Vagina (tissue), 2 donors: Measurements from ENCODE around the gene FBXL17.

Source experiments
- POLR2A ChIP-seq, 2 donors: fragments of 450-650 bp; IDR thresholded peaks; one replicate each; pipeline ENCODE4 v1.6.1; 2017; ENCODE audit warnings: antibody characterized with exemption in 2 of 2, mild to moderate bottlenecking in 2 of 2, moderate library complexity in 2 of 2
- TF ChIP-seq, protein P1 (sequence below), 3 experiments: fragments of 450-650 bp in 2 of 3; fragments of 200-600 bp in 1 of 3; sonication (generic) in 1 of 3; IDR thresholded peaks; one replicate each; pipeline ENCODE4 v1.5.1; 2017 to 2019; ENCODE audit warnings: antibody characterized with exemption in 3 of 3, mild to moderate bottlenecking in 2 of 3, moderate library complexity in 2 of 3

DNA sequence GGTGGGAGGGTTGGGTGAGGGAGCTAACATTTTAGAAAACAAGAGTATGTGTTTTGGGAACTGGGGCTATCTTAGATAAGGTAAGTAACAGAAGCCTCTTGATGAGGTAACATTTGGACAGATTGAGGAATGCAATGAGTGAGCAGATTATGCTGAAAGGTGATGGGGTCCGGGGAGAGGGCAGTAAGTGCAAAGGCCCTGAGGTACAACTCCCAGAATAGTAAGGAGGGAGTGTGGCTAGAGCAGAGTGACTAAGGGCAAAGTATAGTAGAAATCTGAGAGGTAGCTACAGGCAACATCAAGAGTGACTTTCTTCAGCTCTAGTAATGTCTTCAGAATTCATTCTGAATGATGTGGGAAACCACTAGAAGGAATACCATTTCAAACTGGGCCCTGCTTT lies 38.9 kb upstream of the FBXL17 start:
- TF ChIP-seq, protein P1, sequence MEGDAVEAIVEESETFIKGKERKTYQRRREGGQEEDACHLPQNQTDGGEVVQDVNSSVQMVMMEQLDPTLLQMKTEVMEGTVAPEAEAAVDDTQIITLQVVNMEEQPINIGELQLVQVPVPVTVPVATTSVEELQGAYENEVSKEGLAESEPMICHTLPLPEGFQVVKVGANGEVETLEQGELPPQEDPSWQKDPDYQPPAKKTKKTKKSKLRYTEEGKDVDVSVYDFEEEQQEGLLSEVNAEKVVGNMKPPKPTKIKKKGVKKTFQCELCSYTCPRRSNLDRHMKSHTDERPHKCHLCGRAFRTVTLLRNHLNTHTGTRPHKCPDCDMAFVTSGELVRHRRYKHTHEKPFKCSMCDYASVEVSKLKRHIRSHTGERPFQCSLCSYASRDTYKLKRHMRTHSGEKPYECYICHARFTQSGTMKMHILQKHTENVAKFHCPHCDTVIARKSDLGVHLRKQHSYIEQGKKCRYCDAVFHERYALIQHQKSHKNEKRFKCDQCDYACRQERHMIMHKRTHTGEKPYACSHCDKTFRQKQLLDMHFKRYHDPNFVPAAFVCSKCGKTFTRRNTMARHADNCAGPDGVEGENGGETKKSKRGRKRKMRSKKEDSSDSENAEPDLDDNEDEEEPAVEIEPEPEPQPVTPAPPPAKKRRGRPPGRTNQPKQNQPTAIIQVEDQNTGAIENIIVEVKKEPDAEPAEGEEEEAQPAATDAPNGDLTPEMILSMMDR (IDR thresholded peaks at IDR 0.05), result no peak
- no peak for TF ChIP-seq POLR2A (IDR thresholded peaks at IDR 0.05)
